Caco-2 (cell line): ENCODE results near the gene SETD5. TPM values are rescaled to one million over a fixed set of nuclear protein-coding genes. Genes with fewer than 3 reads are reported as not detected.

Source experiments
- BruUV-seq: library from RNA; stranded (reverse); fragments of 400-500 nt; replicated peaks from 2 replicates; lab custom pipeline; 2021; lab: Mats Ljungman, UMichigan
- CTCF ChIA-PET: fragments of 300-600 bp; sonication (Branson Sonifier 250); formaldehyde crosslinking; loops from one replicate; lab custom pipeline; 2022; ENCODE audit warnings: antibody characterized with exemption; lab: Charles Lee
- POLR2A ChIA-PET: fragments of 300-600 bp; sonication (Branson Sonifier 250); formaldehyde crosslinking; loops from one replicate; lab custom pipeline; 2022; ENCODE audit warnings: antibody characterized with exemption; lab: Charles Lee
- DNase-seq, 2 experiments: peaks; one replicate each; pipeline versions ENCODE4 v3.0.0 to v3.0.0-alpha.2; 2020 to 2022
- H3K27me3 ChIP-seq: replicated peaks from 2 replicates; pipeline ENCODE4 v1.6.0; 2011; ENCODE audit warnings: low read length; ENCODE audit not compliant: control insufficient read depth, insufficient read depth
- H3K36me3 ChIP-seq: 2 replicates; pipeline ENCODE4 v1.5.1; 2011; ENCODE audit warnings: low read length; ENCODE audit not compliant: control insufficient read depth, insufficient read depth
- H3K4me1 ChIP-seq: fragments of 250-450 bp; sonication (Bioruptor Pico); 2 replicates; pipeline ENCODE4 v1.5.1; 2020; ENCODE audit warnings: mild to moderate bottlenecking
- H3K4me3 ChIP-seq: 2 replicates; pipeline ENCODE4 v1.5.1; 2011; ENCODE audit warnings: low read depth, mild to moderate bottlenecking, control low read depth, low read length
- H3K9me3 ChIP-seq: fragments of 250-450 bp; sonication (Bioruptor Pico); 2 replicates; pipeline ENCODE4 v1.5.1; 2020; ENCODE audit warnings: mild to moderate bottlenecking, moderate library complexity
- H3K27ac Mint-ChIP-seq: one replicate; pipeline ENCODE4 v1.8.0; 2022; ENCODE audit warnings: mixed read lengths; ENCODE audit not compliant: unreplicated experiment
- H3K27me3 Mint-ChIP-seq: one replicate; pipeline ENCODE4 v1.8.0; 2022; ENCODE audit warnings: mixed read lengths; ENCODE audit not compliant: insufficient read depth, unreplicated experiment
- H3K36me3 Mint-ChIP-seq: one replicate; pipeline ENCODE4 v1.8.0; 2022; ENCODE audit warnings: mild to moderate bottlenecking, mixed read lengths; ENCODE audit not compliant: insufficient read depth, unreplicated experiment
- H3K4me1 Mint-ChIP-seq: one replicate; pipeline ENCODE4 v1.8.0; 2022; ENCODE audit warnings: low read depth, mixed read lengths; ENCODE audit not compliant: unreplicated experiment
- H3K4me3 Mint-ChIP-seq: one replicate; pipeline ENCODE4 v1.8.0; 2022; ENCODE audit warnings: mild to moderate bottlenecking, moderate library complexity, mixed read lengths; ENCODE audit not compliant: unreplicated experiment
- H3K9me3 Mint-ChIP-seq: one replicate; pipeline ENCODE4 v1.8.0; 2022; ENCODE audit warnings: mixed read lengths; ENCODE audit not compliant: unreplicated experiment
- CTCF ChIP-seq, 2 experiments: fragments of 200-600 bp in 1 of 2; IDR thresholded peaks; 1 replicate in 1 of 2; 2 replicates in 1 of 2; pipeline versions ENCODE4 v1.5.1 to v1.8.0; 2011 to 2022; ENCODE audit warnings: antibody characterized with exemption in 1 of 2, control low read depth in 1 of 2, inconsistent platforms in 1 of 2, low read depth in 1 of 2, low read length in 1 of 2, mild to moderate bottlenecking in 1 of 2, moderate library complexity in 1 of 2; ENCODE audit not compliant: insufficient read depth in 1 of 2, severe bottlenecking in 1 of 2, unreplicated experiment in 1 of 2
- intact Hi-C: fragments of 100-400 bp; cut with micrococcal nuclease; formaldehyde crosslinking; loops from one replicate; pipeline ENCODE4 v1.10.0; 2022; ENCODE audit not compliant: unreplicated experiment
- total RNA-seq: library from RNA; stranded (reverse); gene quantifications from 2 replicates; pipeline ENCODE4 v1.2.3, GENCODE V29; 2022

Gene SETD5
- total RNA-seq, 1 experiment from 2014 or later, result 140 TPM

- CTCF ChIA-PET, result no interaction called here
- intact Hi-C loops, result no loop called here
- Histone ChIP-seq H3K4me3 (no peak overlapping the region), H3K9me3 (no peaks in the 10 kb centered on the region), H3K36me3 (peaks cover 5% of the 10 kb centered on the region), H3K4me1 (no peaks in the 10 kb centered on the region), H3K27me3 (no peaks in the 10 kb centered on the region)
- POLR2A ChIA-PET, result no interaction called here
- Mint-ChIP-seq H3K27me3 (no peaks in the 10 kb centered on the region), H3K9me3 (no peaks in the 10 kb centered on the region), H3K4me1 (no peaks in the 10 kb centered on the region), H3K36me3 (peaks cover 80% of the 10 kb centered on the region), H3K27ac (no peak overlapping the region), H3K4me3 (no peak overlapping the region)
- no TSS peak for BruUV-seq
- no peak for TF ChIP-seq CTCF (IDR thresholded peaks at IDR 0.05; ENCODE audit: insufficient read depth in 1 of 2, low read depth in 1 of 2, low read length in 1 of 2, severe bottlenecking in 1 of 2, unreplicated experiment in 1 of 2)
- DNase-seq, result no peak
Observed at GRCh38 chr3:9373465-9373864, 23.9 kb upstream of the SETD5 start.

GRCh38 chr3:9377981-9378380 is 19.4 kb upstream of the SETD5 start:
- Mint-ChIP-seq H3K27ac (no peak overlapping the region), H3K27me3 (no peaks in the 10 kb centered on the region), H3K4me1 (peaks cover 5% of the 10 kb centered on the region), H3K4me3 (no peak overlapping the region), H3K9me3 (no peaks in the 10 kb centered on the region), H3K36me3 (peaks cover 83% of the 10 kb centered on the region)
- ChIA-PET CTCF (no interaction called here), POLR2A (interaction anchor here (1.2 kb wide), 1 partner anchor 11 kb away, joined by 8 read pairs; no protein-coding TSS in a partner anchor)
- H3K36me3 ChIP-seq, result peaks cover 5% of the 10 kb centered on the region
- BruUV-seq, result no TSS peak
- no peaks in the 10 kb centered on the region for H3K4me1 ChIP-seq
- no peak for TF ChIP-seq CTCF (IDR thresholded peaks at IDR 0.05; ENCODE audit: insufficient read depth in 1 of 2, low read depth in 1 of 2, low read length in 1 of 2, severe bottlenecking in 1 of 2, unreplicated experiment in 1 of 2)
- no peak overlapping the region for H3K4me3 ChIP-seq
- no peaks in the 10 kb centered on the region for H3K27me3 ChIP-seq
- intact Hi-C loops, result no loop called here
- no peak for DNase-seq
- no peaks in the 10 kb centered on the region for H3K9me3 ChIP-seq

GRCh38 chr3:9379327-9379726 is 18.1 kb upstream of the SETD5 start:
- no peak for DNase-seq
- H3K27me3 ChIP-seq, result no peaks in the 10 kb centered on the region
- intact Hi-C loops, result no loop called here
- Mint-ChIP-seq H3K9me3 (no peaks in the 10 kb centered on the region), H3K4me3 (no peak overlapping the region), H3K27ac (no peak overlapping the region), H3K4me1 (peaks cover 9% of the 10 kb centered on the region), H3K27me3 (no peaks in the 10 kb centered on the region), H3K36me3 (peaks cover 83% of the 10 kb centered on the region)
- ChIA-PET POLR2A (no interaction called here), CTCF (no interaction called here)
- H3K36me3 ChIP-seq, result peaks cover 2% of the 10 kb centered on the region
- H3K4me1 ChIP-seq, result no peaks in the 10 kb centered on the region
- no peaks in the 10 kb centered on the region for H3K9me3 ChIP-seq
- BruUV-seq, result no TSS peak
- no peak overlapping the region for H3K4me3 ChIP-seq
- TF ChIP-seq CTCF (IDR thresholded peaks at IDR 0.05; ENCODE audit: insufficient read depth in 1 of 2, low read depth in 1 of 2, low read length in 1 of 2, severe bottlenecking in 1 of 2, unreplicated experiment in 1 of 2), result no peak
